ENCODE results near the gene SERPINB10.

Gene SERPINB10

GRCh38 chr18:63970809-63971205 is 63.0 kb downstream of the SERPINB10 start:
- H3K4me3 Mint-ChIP-seq: peak overlapping the region; percentile 94
- CTCF ChIA-PET: interaction anchor here (0.9 kb wide), 1 partner anchor 9 kb away, joined by 3 read pairs; no protein-coding TSS in a partner anchor

GRCh38 chr18:63971320-63972001 is 63.7 kb downstream of the SERPINB10 start:
- peak overlapping the region; percentile 94 for H3K4me3 Mint-ChIP-seq
- no peak for DNase-seq
- H3K9me3 Mint-ChIP-seq: no peaks in the 10 kb centered on the region
- CTCF ChIA-PET: no interaction called here
- peak overlapping the region; percentile 71 for H3K27ac Mint-ChIP-seq
- peaks cover 25% of the 10 kb centered on the region for H3K4me1 Mint-ChIP-seq
- H3K27me3 Mint-ChIP-seq: no peaks in the 10 kb centered on the region
- H3K36me3 Mint-ChIP-seq: no peaks in the 10 kb centered on the region

More at GRCh38 chr18:63970809-63971205, 63.0 kb downstream of the SERPINB10 start:
- no peak for DNase-seq
- Mint-ChIP-seq H3K27me3 (peaks cover 1% of the 10 kb centered on the region), H3K9me3 (no peaks in the 10 kb centered on the region), H3K4me1 (peaks cover 25% of the 10 kb centered on the region), H3K27ac (peak overlapping the region; percentile 71), H3K36me3 (no peaks in the 10 kb centered on the region)

- Mint-ChIP-seq H3K9me3 (no peaks in the 10 kb centered on the region), H3K27ac (peak overlapping the region; percentile 9), H3K27me3 (no peaks in the 10 kb centered on the region), H3K36me3 (no peaks in the 10 kb centered on the region), H3K4me3 (no peak overlapping the region), H3K4me1 (peaks cover 25% of the 10 kb centered on the region)
- no peak for DNase-seq
- CTCF ChIA-PET: interaction anchor here (2.1 to 5.0 kb wide), 2 partner anchors 9 to 13 kb away, joined by 4 to 56 read pairs; no protein-coding TSS in a partner anchor
Measured at GRCh38 chr18:63972002-63972376, 64.2 kb downstream of the SERPINB10 start.

GRCh38 chr18:63974991-63975390 is 67.2 kb downstream of the SERPINB10 start:
- H3K27me3 Mint-ChIP-seq: no peaks in the 10 kb centered on the region

GRCh38 chr18:63975628-63976027 is 67.9 kb downstream of the SERPINB10 start:
- H3K4me1 Mint-ChIP-seq: peaks cover 21% of the 10 kb centered on the region
- H3K36me3 Mint-ChIP-seq: no peaks in the 10 kb centered on the region
- H3K27ac Mint-ChIP-seq: no peak overlapping the region
- CTCF ChIA-PET: interaction anchor here (1.0 to 5.0 kb wide), 7 partner anchors 9 to 461 kb away, joined by 3 to 56 read pairs (median 7); partner anchors contain the start of gene HMSD
- no peaks in the 10 kb centered on the region for H3K27me3 Mint-ChIP-seq
- no peak overlapping the region for H3K4me3 Mint-ChIP-seq
- no peak for DNase-seq
- no peaks in the 10 kb centered on the region for H3K9me3 Mint-ChIP-seq

More at GRCh38 chr18:63974991-63975390, 67.2 kb downstream of the SERPINB10 start:
- Mint-ChIP-seq H3K4me1 (peaks cover 19% of the 10 kb centered on the region), H3K4me3 (no peak overlapping the region), H3K27ac (peak overlapping the region; percentile 7), H3K36me3 (no peaks in the 10 kb centered on the region), H3K9me3 (no peaks in the 10 kb centered on the region)
- CTCF ChIA-PET: interaction anchor here (1.0 to 5.0 kb wide), 7 partner anchors 9 to 461 kb away, joined by 3 to 56 read pairs (median 7); partner anchors contain the start of gene HMSD
- peak; percentile 43 for DNase-seq

GRCh38 chr18:63977040-63977439 is 69.3 kb downstream of the SERPINB10 start:
- no peak overlapping the region for H3K4me3 Mint-ChIP-seq
- no peak overlapping the region for H3K27ac Mint-ChIP-seq
- no peaks in the 10 kb centered on the region for H3K9me3 Mint-ChIP-seq
- no peaks in the 10 kb centered on the region for H3K36me3 Mint-ChIP-seq
- H3K27me3 Mint-ChIP-seq: no peaks in the 10 kb centered on the region
- DNase-seq: no peak
- peaks cover 9% of the 10 kb centered on the region for H3K4me1 Mint-ChIP-seq
- CTCF ChIA-PET: interaction anchor here (5.0 kb wide), 1 partner anchor 14 kb away, joined by 56 read pairs; no protein-coding TSS in a partner anchor

GRCh38 chr18:63979409-63979920 is 71.7 kb downstream of the SERPINB10 start:
- Mint-ChIP-seq H3K4me1 (peaks cover 9% of the 10 kb centered on the region), H3K36me3 (no peaks in the 10 kb centered on the region), H3K27me3 (no peaks in the 10 kb centered on the region), H3K27ac (no peak overlapping the region), H3K9me3 (no peaks in the 10 kb centered on the region), H3K4me3 (no peak overlapping the region)
- CTCF ChIA-PET: interaction anchor here (0.6 to 1.0 kb wide), 4 partner anchors 18 to 460 kb away, joined by 3 read pairs; no protein-coding TSS in a partner anchor
- peak; percentile 52 for DNase-seq

- no peak overlapping the region for H3K27ac Mint-ChIP-seq
- no peaks in the 10 kb centered on the region for H3K9me3 Mint-ChIP-seq
- H3K4me1 Mint-ChIP-seq: peaks cover 9% of the 10 kb centered on the region
- H3K27me3 Mint-ChIP-seq: no peaks in the 10 kb centered on the region
- H3K36me3 Mint-ChIP-seq: no peaks in the 10 kb centered on the region
- no peak overlapping the region for H3K4me3 Mint-ChIP-seq
- CTCF ChIA-PET: interaction anchor here (0.6 to 1.0 kb wide), 4 partner anchors 19 to 461 kb away, joined by 3 read pairs; no protein-coding TSS in a partner anchor
- no peak for DNase-seq
Measured at GRCh38 chr18:63980027-63980426, 72.3 kb downstream of the SERPINB10 start.

GRCh38 chr18:63980896-63981460 is 73.2 kb downstream of the SERPINB10 start:
- H3K27ac Mint-ChIP-seq: no peak overlapping the region
- CTCF ChIA-PET: interaction anchor here (0.9 to 1.1 kb wide), 2 partner anchors 14 to 45 kb away, joined by 3 read pairs; no protein-coding TSS in a partner anchor

GRCh38 chr18:63981719-63982118 is 74.0 kb downstream of the SERPINB10 start:
- Mint-ChIP-seq H3K4me1 (peaks cover 9% of the 10 kb centered on the region), H3K27ac (no peak overlapping the region), H3K9me3 (no peaks in the 10 kb centered on the region), H3K27me3 (no peaks in the 10 kb centered on the region), H3K36me3 (no peaks in the 10 kb centered on the region), H3K4me3 (no peak overlapping the region)
- CTCF ChIA-PET: interaction anchor here (0.9 to 1.1 kb wide), 2 partner anchors 13 to 46 kb away, joined by 3 read pairs; no protein-coding TSS in a partner anchor
- DNase-seq: no peak

More at GRCh38 chr18:63980896-63981460, 73.2 kb downstream of the SERPINB10 start:
- Mint-ChIP-seq H3K36me3 (no peaks in the 10 kb centered on the region), H3K27me3 (no peaks in the 10 kb centered on the region), H3K4me3 (no peak overlapping the region), H3K4me1 (peaks cover 9% of the 10 kb centered on the region), H3K9me3 (no peaks in the 10 kb centered on the region)
- no peak for DNase-seq

GRCh38 chr18:63982361-63982760 is 74.6 kb downstream of the SERPINB10 start:
- Mint-ChIP-seq H3K27me3 (no peaks in the 10 kb centered on the region), H3K36me3 (no peaks in the 10 kb centered on the region), H3K27ac (no peak overlapping the region), H3K4me1 (peaks cover 9% of the 10 kb centered on the region), H3K4me3 (no peak overlapping the region), H3K9me3 (no peaks in the 10 kb centered on the region)
- CTCF ChIA-PET: interaction anchor here (1.0 kb wide), 1 partner anchor 19 kb away, joined by 3 read pairs; no protein-coding TSS in a partner anchor
- no peak for DNase-seq

Data from activated naive CD4-positive, alpha-beta T cell treated with anti-CD3 and anti-CD28 coated beads, Interleukin-2, amount 10 ng/mL, durations not matched to agents 7 days and 5 days (primary cell).